HepG2 (cell line): ENCODE measurements around the gene EZH1. TPM values are rescaled to one million over a fixed set of nuclear protein-coding genes. Genes with fewer than 3 reads are reported as not detected.
A peak's percentile ranks its signal among the peaks of the same experiment; 100 is the strongest.

ENCODE experiments used
- GATAD2A ChIP-seq: IDR thresholded peaks from 2 replicates; pipeline ENCODE4 v1.6.1; 2016
- KLF15 ChIP-seq: sonication (generic); formaldehyde crosslinking; IDR thresholded peaks from 2 replicates; pipeline ENCODE4 v1.8.1; 2023; ENCODE audit warnings: borderline replicate concordance, mild to moderate bottlenecking, inconsistent platforms, missing genetic modification reagents, mixed read lengths
- MAFG ChIP-seq: sonication (generic); formaldehyde crosslinking; IDR thresholded peaks from 2 replicates; pipeline ENCODE4 v1.5.1; 2020; ENCODE audit warnings: mild to moderate bottlenecking, missing genetic modification reagents
- MAFK ChIP-seq, 2 experiments: IDR thresholded peaks in 1 of 2; conservative IDR thresholded peaks in 1 of 2; 2 replicates each; pipeline ENCODE4 v1.6.1; 2011; ENCODE audit warnings: improper control_type of control experiment in 2 of 2, low read length in 2 of 2
- MIXL1 ChIP-seq: IDR thresholded peaks from 2 replicates; pipeline ENCODE4 v1.6.1; 2016
- PBX3 ChIP-seq: sonication (generic); formaldehyde crosslinking; IDR thresholded peaks from 2 replicates; pipeline ENCODE4 v1.8.1; 2023; ENCODE audit warnings: missing genetic modification reagents, inconsistent platforms, borderline replicate concordance
- PCBP2 ChIP-seq: fragments of 200-400 bp; formaldehyde crosslinking; optimal IDR thresholded peaks from 2 replicates; pipeline ENCODE3; 2018; ENCODE audit warnings: low read length, low read depth; ENCODE audit not compliant: poor library complexity, severe bottlenecking
- PRDM4 ChIP-seq: sonication (generic); formaldehyde crosslinking; IDR thresholded peaks from 2 replicates; pipeline ENCODE4 v1.9.0; 2021; ENCODE audit warnings: missing genetic modification reagents, borderline replicate concordance
- RBM22 ChIP-seq: fragments of 200-400 bp; formaldehyde crosslinking; optimal IDR thresholded peaks from 2 replicates; pipeline ENCODE3; 2017; ENCODE audit warnings: mild to moderate bottlenecking, low read length, moderate library complexity
- SNRNP70 ChIP-seq: fragments of 200-400 bp; formaldehyde crosslinking; IDR thresholded peaks from 2 replicates; pipeline ENCODE4 v1.6.1; 2017; ENCODE audit warnings: mild to moderate bottlenecking, low read depth, low read length, moderate library complexity
- SPEN ChIP-seq: sonication (generic); formaldehyde crosslinking; IDR thresholded peaks from 2 replicates; pipeline ENCODE4 v1.5.1; 2020; ENCODE audit warnings: low read depth, mild to moderate bottlenecking, missing genetic modification reagents
- ZBTB33 ChIP-seq: sonication (generic); formaldehyde crosslinking; IDR thresholded peaks from 2 replicates; pipeline ENCODE4 v1.4.0; 2020; ENCODE audit warnings: missing genetic modification reagents
- ZHX1 ChIP-seq: sonication (generic); formaldehyde crosslinking; IDR thresholded peaks from 2 replicates; pipeline ENCODE4 v1.8.1; 2022; ENCODE audit warnings: low read depth, mild to moderate bottlenecking, missing genetic modification reagents
- ZNF382 ChIP-seq: sonication (generic); formaldehyde crosslinking; IDR thresholded peaks from 2 replicates; pipeline ENCODE4 v1.5.0; 2020; ENCODE audit warnings: missing genetic modification reagents, mild to moderate bottlenecking, borderline replicate concordance
- ZNF576 ChIP-seq: sonication (generic); formaldehyde crosslinking; IDR thresholded peaks from 2 replicates; pipeline ENCODE4 v1.4.0; 2020; ENCODE audit warnings: mild to moderate bottlenecking, missing genetic modification reagents
- ZNF639 ChIP-seq: conservative IDR thresholded peaks from 2 replicates; pipeline ENCODE4 v1.6.1; 2018; ENCODE audit warnings: missing genetic modification reagents
- ZNF749 ChIP-seq: sonication (generic); formaldehyde crosslinking; IDR thresholded peaks from 2 replicates; pipeline ENCODE4 v1.8.0; 2022; ENCODE audit warnings: mild to moderate bottlenecking, missing genetic modification reagents, moderate library complexity, borderline replicate concordance
- polyA plus RNA-seq, 8 experiments: library from polyadenylated mRNA; depleted of rRNA in 3 of 8; stranded (reverse) in 7 of 8; unstranded in 1 of 8; fragments of >200 nt; fragmentation: Illumina TruSeq in 4 of 8; extraction: Trizol in 4 of 8; gene quantifications; 2 replicates each; pipeline versions ENCODE4 v1.2.1 to v1.2.3, GENCODE V29; 2011 to 2016; ENCODE audit warnings: low read depth in 4 of 8, missing spikeins in 1 of 8, mixed read lengths in 1 of 8; ENCODE audit not compliant: insufficient read depth in 1 of 8
- total RNA-seq, 5 experiments: library from RNA; depleted of rRNA; stranded (reverse); fragments of >200 nt; fragmentation: Illumina TruSeq; extraction: Trizol; gene quantifications; 2 replicates each; pipeline ENCODE4 v1.2.3, GENCODE V29; 2016; ENCODE audit warnings: low read depth in 1 of 5

EZH1 gene
- total and polyA plus RNA-seq, 2 of the 13 experiments (the other 11 are each of a cell fraction or from before 2014, with no cell fraction given): 11.6 to 24.0 TPM

- TF ChIP-seq PRDM4: peak; percentile 83; the same call in 1 of the 2 replicates
- TF ChIP-seq RBM22: no peak
- TF ChIP-seq PBX3 (CRISPR knock-in tag): no peak
- TF ChIP-seq GATAD2A: no peak
- TF ChIP-seq KLF15 (CRISPR knock-in tag): no peak
- no peak; the same call in none of the 2 replicates for TF ChIP-seq ZNF639 (CRISPR knock-in tag)
- no peak; the same call in 1 of the 2 replicates for TF ChIP-seq ZNF576 (CRISPR knock-in tag)
- TF ChIP-seq ZHX1 (CRISPR knock-in tag): peak; percentile 62; the same call in 1 of the 2 replicates
- no peak for TF ChIP-seq SNRNP70
- TF ChIP-seq MAFK (conservative IDR thresholded peaks at IDR 0.05 in 1 of 2, IDR thresholded peaks at IDR 0.05 in 1 of 2; ENCODE audit: low read length in 2 of 2): no peak
- TF ChIP-seq ZNF382 (CRISPR knock-in tag): no peak
- TF ChIP-seq MIXL1: peak; percentile 17; the same call in 1 of the 2 replicates
- no peak for TF ChIP-seq MAFG (CRISPR knock-in tag)
- TF ChIP-seq ZBTB33 (CRISPR knock-in tag): peak; percentile 53; the same call in 1 of the 2 replicates
- no peak for TF ChIP-seq PCBP2
- TF ChIP-seq SPEN (CRISPR knock-in tag): peak; percentile 80
- TF ChIP-seq ZNF749 (CRISPR knock-in tag): peak; percentile 67; the same call in 1 of the 2 replicates
These were observed at the start of gene EZH1 (continued) for GRCh38 chr17:42744806-42745617.
